ENCODE measurements around the gene NOC3L.
"Not testable (repeated sequence)": the region's sequence is repeated elsewhere in the genome, so short reads cannot be mapped to it uniquely, and the experiment has no call there.

NOC3L gene

GRCh38 chr10:94357193-94357592 lies 5.5 kb downstream of the NOC3L start:
- Histone ChIP-seq H3K4me2 (ENCODE audit: low read length) (no peak overlapping the region), H3K27me3 (ENCODE audit: control insufficient read depth, insufficient read depth, low read length) (no peaks in the 10 kb centered on the region), H3K36me3 (ENCODE audit: insufficient read depth, low read length) (peaks cover 41% of the 10 kb centered on the region), H3K4me3 (ENCODE audit: low read length) (no peak overlapping the region), H3K4me1 (ENCODE audit: control insufficient read depth, insufficient read depth, low read length) (peaks cover 24% of the 10 kb centered on the region), H3K9me3 (replicated peaks; ENCODE audit: low read length) (no peaks in the 10 kb centered on the region), H3K9ac (ENCODE audit: low read depth, low read length) (no peak overlapping the region)

DNA sequence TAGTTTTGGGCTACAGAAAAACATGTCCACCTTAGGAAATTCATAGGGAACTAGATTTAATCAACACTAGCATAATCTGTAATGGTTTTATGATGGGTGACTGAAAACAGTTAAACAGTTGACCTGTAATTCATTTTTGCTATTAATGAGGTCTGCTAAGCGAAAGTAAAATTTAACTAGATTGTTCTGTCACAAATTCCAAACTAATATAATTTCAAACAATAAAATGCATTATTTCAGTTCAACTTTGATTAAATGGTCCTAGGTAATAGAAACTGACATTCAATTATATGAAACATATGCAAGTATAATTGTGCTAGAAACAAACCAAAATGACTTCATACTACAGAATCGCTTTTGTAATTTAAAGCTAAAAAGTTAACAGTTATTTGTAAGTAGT lies 6.9 kb downstream of the NOC3L start:
- Histone ChIP-seq H3K4me1 (ENCODE audit: control insufficient read depth, insufficient read depth, low read length) (peaks cover 13% of the 10 kb centered on the region), H3K36me3 (ENCODE audit: insufficient read depth, low read length) (peaks cover 49% of the 10 kb centered on the region), H3K27me3 (ENCODE audit: control insufficient read depth, insufficient read depth, low read length) (no peaks in the 10 kb centered on the region), H3K9ac (ENCODE audit: low read depth, low read length) (no peak overlapping the region), H3K4me3 (ENCODE audit: low read length) (no peak overlapping the region), H3K4me2 (ENCODE audit: low read length) (no peak overlapping the region), H3K9me3 (replicated peaks; ENCODE audit: low read length) (no peaks in the 10 kb centered on the region)

GRCh38 chr10:94353336-94353735 lies 9.4 kb downstream of the NOC3L start:
- H3K36me3 ChIP-seq (ENCODE audit: insufficient read depth, low read length), result peaks cover 61% of the 10 kb centered on the region
- peaks cover 6% of the 10 kb centered on the region for H3K4me1 ChIP-seq (ENCODE audit: control insufficient read depth, insufficient read depth, low read length)
- no peak overlapping the region for H3K4me2 ChIP-seq (ENCODE audit: low read length)
- H3K4me3 ChIP-seq (ENCODE audit: low read length), result no peak overlapping the region
- no peak overlapping the region for H3K9ac ChIP-seq (ENCODE audit: low read depth, low read length)
- H3K9me3 ChIP-seq (replicated peaks; ENCODE audit: low read length), result no peaks in the 10 kb centered on the region
- H3K27me3 ChIP-seq (ENCODE audit: control insufficient read depth, insufficient read depth, low read length), result no peaks in the 10 kb centered on the region

- Histone ChIP-seq H3K4me3 (ENCODE audit: low read length) (no peak overlapping the region), H3K27me3 (ENCODE audit: control insufficient read depth, insufficient read depth, low read length) (no peaks in the 10 kb centered on the region), H3K9me3 (replicated peaks; ENCODE audit: low read length) (no peaks in the 10 kb centered on the region), H3K4me2 (ENCODE audit: low read length) (no peak overlapping the region), H3K36me3 (ENCODE audit: insufficient read depth, low read length) (peaks cover 58% of the 10 kb centered on the region), H3K9ac (ENCODE audit: low read depth, low read length) (no peak overlapping the region), H3K4me1 (ENCODE audit: control insufficient read depth, insufficient read depth, low read length) (no peaks in the 10 kb centered on the region)
Measured at GRCh38 chr10:94351089-94351488, 11.7 kb downstream of the NOC3L start.

GRCh38 chr10:94350500-94350899 lies 12.2 kb downstream of the NOC3L start:
- not testable (repeated sequence) for H3K27me3 ChIP-seq (ENCODE audit: control insufficient read depth, insufficient read depth, low read length); H3K9me3 ChIP-seq (replicated peaks; ENCODE audit: low read length); H3K4me2 ChIP-seq (ENCODE audit: low read length); H3K9ac ChIP-seq (ENCODE audit: low read depth, low read length); H3K4me3 ChIP-seq (ENCODE audit: low read length); H3K4me1 ChIP-seq (ENCODE audit: control insufficient read depth, insufficient read depth, low read length)
- H3K36me3 ChIP-seq (ENCODE audit: insufficient read depth, low read length), result peaks cover 52% of the 10 kb centered on the region

- H3K36me3 ChIP-seq (ENCODE audit: insufficient read depth, low read length), result peaks cover 52% of the 10 kb centered on the region
- H3K4me2 ChIP-seq (ENCODE audit: low read length), result no peak overlapping the region
- no peaks in the 10 kb centered on the region for H3K4me1 ChIP-seq (ENCODE audit: control insufficient read depth, insufficient read depth, low read length)
- no peaks in the 10 kb centered on the region for H3K9me3 ChIP-seq (replicated peaks; ENCODE audit: low read length)
- H3K27me3 ChIP-seq (ENCODE audit: control insufficient read depth, insufficient read depth, low read length), result no peaks in the 10 kb centered on the region
- H3K9ac ChIP-seq (ENCODE audit: low read depth, low read length), result no peak overlapping the region
- H3K4me3 ChIP-seq (ENCODE audit: low read length), result no peak overlapping the region
Measured at GRCh38 chr10:94349327-94349726, 13.4 kb downstream of the NOC3L start.

GRCh38 chr10:94344522-94345122 lies 18.1 kb downstream of the NOC3L start:
- H3K4me1 ChIP-seq (ENCODE audit: control insufficient read depth, insufficient read depth, low read length), result no peaks in the 10 kb centered on the region
- peaks cover 55% of the 10 kb centered on the region for H3K36me3 ChIP-seq (ENCODE audit: insufficient read depth, low read length)
- H3K27me3 ChIP-seq (ENCODE audit: control insufficient read depth, insufficient read depth, low read length), result no peaks in the 10 kb centered on the region
- no peaks in the 10 kb centered on the region for H3K9me3 ChIP-seq (replicated peaks; ENCODE audit: low read length)
- no peak overlapping the region for H3K4me3 ChIP-seq (ENCODE audit: low read length)
- H3K4me2 ChIP-seq (ENCODE audit: low read length), result no peak overlapping the region
- H3K9ac ChIP-seq (ENCODE audit: low read depth, low read length), result no peak overlapping the region

DNA sequence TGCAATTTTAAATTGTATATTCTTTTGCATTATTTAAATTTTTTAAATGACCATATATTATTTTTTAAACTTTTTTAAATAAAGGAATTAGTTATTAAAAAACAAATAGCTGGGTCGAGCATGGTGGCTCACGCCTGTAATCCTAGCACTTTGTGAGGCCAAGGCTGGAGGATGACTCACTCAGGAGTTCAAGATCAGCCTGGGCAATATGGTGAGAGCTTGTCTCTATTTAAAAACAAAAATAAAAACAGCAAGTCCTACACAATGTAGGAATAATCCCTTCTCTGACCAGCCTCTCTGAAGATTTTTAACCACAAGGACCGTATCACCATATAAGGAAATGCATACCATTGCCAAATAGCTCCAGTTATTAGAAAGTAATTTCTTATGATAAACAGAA lies 19.6 kb downstream of the NOC3L start:
- no peak overlapping the region for H3K4me2 ChIP-seq (ENCODE audit: low read length)
- H3K4me3 ChIP-seq (ENCODE audit: low read length), result no peak overlapping the region
- peaks cover 61% of the 10 kb centered on the region for H3K36me3 ChIP-seq (ENCODE audit: insufficient read depth, low read length)
- H3K4me1 ChIP-seq (ENCODE audit: control insufficient read depth, insufficient read depth, low read length), result no peaks in the 10 kb centered on the region
- no peaks in the 10 kb centered on the region for H3K9me3 ChIP-seq (replicated peaks; ENCODE audit: low read length)
- H3K9ac ChIP-seq (ENCODE audit: low read depth, low read length), result no peak overlapping the region
- H3K27me3 ChIP-seq (ENCODE audit: control insufficient read depth, insufficient read depth, low read length), result no peaks in the 10 kb centered on the region

DNA sequence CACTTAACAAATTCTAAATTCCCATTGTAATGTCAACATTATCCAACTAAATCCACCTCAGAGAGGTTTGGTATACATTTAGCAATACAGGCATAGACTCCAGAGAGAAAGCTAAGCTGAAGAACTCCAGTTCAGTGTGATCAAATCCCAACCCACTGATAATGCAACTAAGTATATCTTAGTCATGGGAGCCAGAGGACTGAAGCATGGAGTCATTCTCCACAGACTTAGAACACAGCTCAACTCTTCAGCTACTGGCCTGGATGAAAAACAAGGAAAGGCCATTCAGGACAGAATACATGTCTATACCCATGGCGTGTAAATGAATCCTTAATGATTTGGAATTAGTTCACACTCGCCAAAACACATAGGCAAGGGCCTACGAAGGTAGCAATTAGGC lies 27.9 kb downstream of the NOC3L start:
- no peak overlapping the region for H3K9ac ChIP-seq (ENCODE audit: low read depth, low read length)
- H3K9me3 ChIP-seq (replicated peaks; ENCODE audit: low read length), result no peaks in the 10 kb centered on the region
- peaks cover 72% of the 10 kb centered on the region for H3K36me3 ChIP-seq (ENCODE audit: insufficient read depth, low read length)
- H3K27me3 ChIP-seq (ENCODE audit: control insufficient read depth, insufficient read depth, low read length), result no peaks in the 10 kb centered on the region
- H3K4me2 ChIP-seq (ENCODE audit: low read length), result no peak overlapping the region
- H3K4me1 ChIP-seq (ENCODE audit: control insufficient read depth, insufficient read depth, low read length), result no peaks in the 10 kb centered on the region
- H3K4me3 ChIP-seq (ENCODE audit: low read length), result no peak overlapping the region

GRCh38 chr10:94333051-94333450 lies 29.7 kb downstream of the NOC3L start:
- Histone ChIP-seq H3K36me3 (ENCODE audit: insufficient read depth, low read length) (peaks cover 57% of the 10 kb centered on the region), H3K27me3 (ENCODE audit: control insufficient read depth, insufficient read depth, low read length) (no peaks in the 10 kb centered on the region), H3K9ac (ENCODE audit: low read depth, low read length) (no peak overlapping the region), H3K4me3 (ENCODE audit: low read length) (no peak overlapping the region), H3K4me1 (ENCODE audit: control insufficient read depth, insufficient read depth, low read length) (peaks cover 1% of the 10 kb centered on the region), H3K9me3 (replicated peaks; ENCODE audit: low read length) (no peaks in the 10 kb centered on the region), H3K4me2 (ENCODE audit: low read length) (no peak overlapping the region)

GRCh38 chr10:94328613-94329012 lies 34.1 kb downstream of the NOC3L start:
- Histone ChIP-seq H3K27me3 (ENCODE audit: control insufficient read depth, insufficient read depth, low read length) (no peaks in the 10 kb centered on the region), H3K36me3 (ENCODE audit: insufficient read depth, low read length) (peaks cover 43% of the 10 kb centered on the region), H3K9ac (ENCODE audit: low read depth, low read length) (no peak overlapping the region), H3K9me3 (replicated peaks; ENCODE audit: low read length) (no peaks in the 10 kb centered on the region), H3K4me1 (ENCODE audit: control insufficient read depth, insufficient read depth, low read length) (peaks cover 5% of the 10 kb centered on the region), H3K4me3 (ENCODE audit: low read length) (no peak overlapping the region), H3K4me2 (ENCODE audit: low read length) (no peak overlapping the region)

DNA sequence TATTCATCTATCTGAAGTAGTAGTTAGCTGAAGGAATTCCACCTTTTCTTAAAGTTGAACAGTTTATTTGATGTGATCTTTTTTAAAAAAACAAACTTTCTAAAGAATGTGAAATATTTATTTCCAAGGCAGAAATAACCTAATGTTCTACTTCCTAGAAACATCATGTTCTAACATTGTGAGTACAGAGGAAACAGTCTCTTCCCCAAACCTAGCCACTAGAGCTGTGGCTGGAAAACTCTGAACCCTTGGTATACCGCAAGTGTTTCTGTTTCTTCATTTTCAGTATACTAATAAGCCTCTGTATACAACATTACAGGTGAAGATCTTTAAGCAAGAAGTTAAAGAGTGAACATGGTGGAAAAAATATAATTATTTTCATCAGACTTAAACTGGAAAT lies 35.1 kb downstream of the NOC3L start:
- Histone ChIP-seq H3K9me3 (replicated peaks; ENCODE audit: low read length) (no peaks in the 10 kb centered on the region), H3K4me1 (ENCODE audit: control insufficient read depth, insufficient read depth, low read length) (peaks cover 5% of the 10 kb centered on the region), H3K27me3 (ENCODE audit: control insufficient read depth, insufficient read depth, low read length) (no peaks in the 10 kb centered on the region), H3K4me3 (ENCODE audit: low read length) (no peak overlapping the region), H3K9ac (ENCODE audit: low read depth, low read length) (no peak overlapping the region), H3K36me3 (ENCODE audit: insufficient read depth, low read length) (peaks cover 49% of the 10 kb centered on the region), H3K4me2 (ENCODE audit: low read length) (no peak overlapping the region)

Data from skeletal muscle satellite cell (primary cell).